GM12892 (cell line): ENCODE results near the gene PASK.
"Not testable (repeated sequence)": the region's sequence is repeated elsewhere in the genome, so short reads cannot be mapped to it uniquely, and the experiment has no call there.

Experiments
- POLR2A ChIP-seq: IDR thresholded peaks from 2 replicates; pipeline ENCODE4 v1.6.1; 2011; ENCODE audit warnings: low read depth, low read length, control low read depth
- POLR2AphosphoS5 ChIP-seq: IDR thresholded peaks from 2 replicates; pipeline ENCODE4 v1.6.1; 2011; ENCODE audit warnings: low read depth, low read length, control low read depth

DNA sequence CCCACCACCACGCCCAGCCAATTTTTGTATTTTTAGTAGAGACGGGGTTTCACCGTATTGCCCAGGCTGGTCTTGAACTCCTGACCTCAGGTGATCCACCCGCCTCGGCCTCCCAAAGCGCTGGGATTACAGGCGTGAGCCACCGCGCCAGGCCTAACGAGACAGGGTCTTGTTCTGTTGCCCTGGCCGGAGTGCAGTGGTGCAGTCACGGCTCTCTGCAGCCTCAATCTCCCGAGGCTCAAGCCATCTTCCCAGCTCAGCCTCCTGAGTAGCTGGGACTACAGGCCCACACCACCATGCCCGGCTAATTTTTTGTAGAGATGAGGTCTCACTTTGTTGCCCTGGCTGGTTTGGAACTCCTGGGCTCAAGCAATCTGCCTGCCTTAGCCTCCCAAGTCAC, 48.0 kb upstream of the PASK start:
- not testable (repeated sequence) for TF ChIP-seq POLR2A, POLR2AphosphoS5
